GM10847 (cell line): ENCODE measurements around the gene ARHGEF10L.

Experiments
- POLR2A ChIP-seq: IDR thresholded peaks from 2 replicates; pipeline ENCODE4 v1.6.1; 2011; ENCODE audit not compliant: insufficient read length; ENCODE audit errors: extremely low read depth

Gene ARHGEF10L

GRCh38 chr1:17591814-17592430 is 52.4 kb downstream of the ARHGEF10L start:
- no peak for TF ChIP-seq POLR2A

- TF ChIP-seq POLR2A = no peak
Observed at GRCh38 chr1:17594026-17594425, 54.5 kb downstream of the ARHGEF10L start.

- no peak for TF ChIP-seq POLR2A
Observed at GRCh38 chr1:17594690-17595601, 55.4 kb downstream of the ARHGEF10L start.

- TF ChIP-seq POLR2A = no peak
Observed at GRCh38 chr1:17595602-17595925, 56.1 kb downstream of the ARHGEF10L start.

GRCh38 chr1:17596186-17596585 is 56.7 kb downstream of the ARHGEF10L start:
- no peak for TF ChIP-seq POLR2A

GRCh38 chr1:17596651-17597509 is 57.4 kb downstream of the ARHGEF10L start:
- no peak for TF ChIP-seq POLR2A

- no peak for TF ChIP-seq POLR2A
Observed at GRCh38 chr1:17597651-17598050, 58.2 kb downstream of the ARHGEF10L start.

GRCh38 chr1:17598251-17598650 is 58.8 kb downstream of the ARHGEF10L start:
- no peak for TF ChIP-seq POLR2A

GRCh38 chr1:17599291-17599953 is 59.9 kb downstream of the ARHGEF10L start:
- TF ChIP-seq POLR2A = no peak

GRCh38 chr1:17599954-17600300 is 60.4 kb downstream of the ARHGEF10L start:
- no peak for TF ChIP-seq POLR2A

- no peak for TF ChIP-seq POLR2A
Observed at GRCh38 chr1:17600321-17600720, 60.8 kb downstream of the ARHGEF10L start.

GRCh38 chr1:17601643-17602382 is 62.3 kb downstream of the ARHGEF10L start:
- TF ChIP-seq POLR2A = no peak

- TF ChIP-seq POLR2A = no peak
Observed at GRCh38 chr1:17603091-17603841, 63.8 kb downstream of the ARHGEF10L start.

GRCh38 chr1:17605582-17606344 is 66.3 kb downstream of the ARHGEF10L start:
- no peak for TF ChIP-seq POLR2A
